Pulmonary artery endothelial cell (primary cell): Measurements from ENCODE around the gene MYT1. TPM values are rescaled to one million over a fixed set of nuclear protein-coding genes. Genes with fewer than 3 reads are reported as not detected.

Experiments
- DNase-seq: peaks from one replicate; pipeline ENCODE4 v3.0.0-alpha.2; 2011; ENCODE audit warnings: low read depth, low spot score
- total RNA-seq: library from RNA; depleted of rRNA; stranded (reverse); fragments of >200 nt; gene quantifications from 2 replicates; pipeline ENCODE4 v1.2.3, GENCODE V29; 2014

Gene MYT1
- total RNA-seq, 1 donor from 2014 or later, result not detected

GRCh38 chr20:64153861-64154589 lies 10.2 kb upstream of the MYT1 start:
- DNase-seq, result no peak

- DNase-seq, result no peak
Observed at GRCh38 chr20:64154590-64155257, 9.5 kb upstream of the MYT1 start.

GRCh38 chr20:64155258-64156135 lies 8.8 kb upstream of the MYT1 start:
- no peak for DNase-seq

GRCh38 chr20:64156136-64156885 lies 7.9 kb upstream of the MYT1 start:
- no peak for DNase-seq

GRCh38 chr20:64156886-64157875 lies 7.1 kb upstream of the MYT1 start:
- no peak for DNase-seq

- DNase-seq, result no peak
Observed at GRCh38 chr20:64157878-64158277, 6.4 kb upstream of the MYT1 start.

- no peak for DNase-seq
Observed at GRCh38 chr20:64158346-64159285, 5.6 kb upstream of the MYT1 start.

- no peak for DNase-seq
Observed at GRCh38 chr20:64159286-64159680, 5.0 kb upstream of the MYT1 start.

- no peak for DNase-seq
Observed at GRCh38 chr20:64159711-64160110, 4.5 kb upstream of the MYT1 start.

GRCh38 chr20:64160118-64160517 lies 4.1 kb upstream of the MYT1 start:
- DNase-seq, result no peak

- no peak for DNase-seq
Observed at GRCh38 chr20:64160526-64161355, 3.5 kb upstream of the MYT1 start.

GRCh38 chr20:64161356-64162238 lies 2.7 kb upstream of the MYT1 start:
- no peak for DNase-seq

GRCh38 chr20:64162239-64162910 lies 1.9 kb upstream of the MYT1 start:
- no peak for DNase-seq

GRCh38 chr20:64163776-64164122 lies 503 bp upstream of the MYT1 start:
- DNase-seq, result no peak

GRCh38 chr20:64165866-64166600 lies 1.8 kb downstream of the MYT1 start:
- no peak for DNase-seq
